ENCODE results near the gene EIF2S3B.
"Not testable (repeated sequence)": the region's sequence is repeated elsewhere in the genome, so short reads cannot be mapped to it uniquely, and the experiment has no call there.

EIF2S3B gene

DNA sequence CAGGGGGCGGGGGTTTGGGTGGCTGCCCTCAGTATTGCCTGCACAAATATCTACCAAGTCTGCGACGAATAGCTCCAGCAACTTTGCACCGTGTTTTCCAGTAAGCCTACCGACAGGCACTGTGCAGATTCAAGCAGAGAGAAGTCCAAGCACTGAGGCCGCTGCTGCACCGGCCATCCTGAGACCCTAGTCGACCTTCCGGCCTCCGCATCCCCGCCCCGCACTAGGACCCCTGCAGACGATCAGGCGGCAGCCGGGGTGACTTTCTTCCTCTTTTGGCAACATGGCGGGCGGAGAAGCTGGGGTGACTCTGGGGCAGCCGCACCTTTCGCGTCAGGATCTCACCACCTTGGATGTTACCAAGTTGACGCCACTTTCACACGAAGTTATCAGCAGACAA is at the start of gene EIF2S3B:
Gene EIF2S3B, plus strand, starts transcription at position 271 of the 400 bp plus-strand sequence. Its CDS starts 13 bp downstream, at position 284.
- no peak for DNase-seq

GRCh38 chr12:10456856-10457255 is 48.8 kb upstream of the EIF2S3B start:
- DNase-seq, result no peak

DNA sequence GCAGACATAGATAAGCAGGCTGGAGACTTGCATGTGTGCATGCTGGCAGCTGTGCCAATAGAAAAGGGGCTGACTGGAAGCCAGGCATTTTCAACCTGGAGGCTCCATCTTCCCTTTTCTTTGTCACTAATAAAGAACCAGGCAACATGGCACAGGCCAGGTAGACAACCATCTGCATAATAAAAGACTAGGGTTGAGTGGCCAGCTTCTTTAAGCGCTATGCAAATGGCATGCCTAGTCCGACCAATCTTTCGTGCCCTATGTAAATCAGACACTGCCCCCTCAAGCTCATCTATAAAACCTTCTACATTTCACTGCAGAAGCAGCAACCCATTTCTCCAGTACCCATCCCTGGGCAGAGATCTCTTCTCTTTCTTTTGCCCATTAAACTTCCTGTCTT is 47.9 kb upstream of the EIF2S3B start:
- DNase-seq, result no peak

DNA sequence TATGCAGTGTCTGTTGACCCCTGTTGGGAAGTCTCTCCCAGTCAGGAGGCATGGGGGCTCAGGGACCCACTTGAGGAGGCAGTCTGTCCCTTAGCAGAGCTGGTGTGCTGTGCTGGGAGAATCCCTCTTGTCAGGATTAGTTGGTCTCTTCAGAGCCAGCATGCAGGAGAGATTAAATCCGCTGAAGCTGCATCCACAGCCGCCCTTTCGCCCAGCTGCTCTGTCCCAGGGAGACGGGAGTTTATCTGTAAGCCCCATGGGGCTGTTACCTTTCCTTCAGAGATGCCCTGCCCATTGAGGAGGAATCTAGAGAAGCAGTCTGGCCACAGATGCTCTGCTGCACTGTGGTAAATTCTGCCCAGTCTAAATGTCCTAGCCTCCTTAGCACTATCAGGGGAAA is 39.4 kb upstream of the EIF2S3B start:
- no peak for DNase-seq

GRCh38 chr12:10469701-10470100 is 36.0 kb upstream of the EIF2S3B start:
- DNase-seq, result no peak

- not testable (repeated sequence) for DNase-seq
Observed at GRCh38 chr12:10472808-10473207, 32.9 kb upstream of the EIF2S3B start.

- not testable (repeated sequence) for DNase-seq
Observed at GRCh38 chr12:10481901-10482300, 23.8 kb upstream of the EIF2S3B start.

DNA sequence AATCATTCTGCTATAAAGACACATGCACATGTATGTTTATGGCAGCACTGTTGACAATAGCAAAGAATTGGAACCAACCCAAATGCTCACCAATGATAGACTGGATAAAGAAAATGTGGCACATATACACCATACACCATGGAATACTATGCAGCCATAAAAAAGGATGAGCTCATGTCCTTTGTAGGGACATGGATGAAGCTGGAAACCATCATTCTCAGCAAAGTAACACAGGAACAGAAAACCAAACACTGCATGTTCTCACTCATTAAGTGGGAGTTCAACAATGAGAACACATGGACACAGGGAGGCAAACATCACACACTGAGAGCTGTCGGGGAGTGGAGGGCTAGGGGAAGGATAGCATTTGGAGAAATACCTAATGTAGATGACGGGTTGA is 18.4 kb upstream of the EIF2S3B start:
- DNase-seq, result not testable (repeated sequence)

DNA sequence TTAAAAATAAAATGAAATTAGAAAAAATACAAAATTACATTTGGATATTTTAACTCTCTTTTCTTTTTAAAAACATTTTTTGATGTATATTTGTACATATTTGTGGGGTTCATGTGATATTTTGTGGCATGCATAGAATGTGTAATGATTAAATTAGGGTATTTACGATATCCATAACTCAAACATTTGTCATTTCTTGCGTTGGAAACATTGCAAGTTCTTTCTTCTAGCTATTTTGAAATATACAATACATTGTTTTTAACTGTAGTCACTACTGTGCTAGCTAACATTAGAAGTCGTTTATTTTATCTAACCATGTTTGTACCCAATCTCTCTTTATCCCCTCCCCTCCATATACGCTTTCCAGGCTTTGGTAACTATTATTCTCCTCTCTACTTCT is 13.9 kb upstream of the EIF2S3B start:
- no peak for DNase-seq

DNA sequence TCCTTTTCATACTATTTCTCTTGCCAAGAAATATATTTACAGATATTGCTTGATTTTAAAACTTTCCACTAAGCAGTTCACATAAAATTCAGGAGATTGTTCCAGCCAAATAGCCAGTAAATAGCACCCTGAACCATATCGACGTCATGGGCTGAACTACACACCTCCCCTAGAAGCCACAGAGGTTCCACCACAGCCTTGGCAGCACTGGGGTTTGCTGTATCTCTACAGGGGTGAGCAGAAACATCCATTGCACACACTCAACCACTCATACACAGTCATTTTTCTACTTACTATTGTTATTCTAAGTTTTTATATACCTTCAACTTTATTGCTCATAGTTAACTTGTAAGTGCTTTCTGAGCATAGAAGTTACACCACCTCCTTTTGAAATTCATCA is 8.1 kb upstream of the EIF2S3B start:
- no peak for DNase-seq

- no peak for DNase-seq
Observed at GRCh38 chr12:10498042-10498441, 7.6 kb upstream of the EIF2S3B start.

- no peak for DNase-seq
Observed at GRCh38 chr12:10501030-10501429, 4.7 kb upstream of the EIF2S3B start.

- no peak for DNase-seq
Observed at GRCh38 chr12:10503460-10503859, 2.2 kb upstream of the EIF2S3B start.

GRCh38 chr12:10511756-10512355 is 6.2 kb downstream of the EIF2S3B start:
- no peak for DNase-seq

GRCh38 chr12:10512798-10513197 is 7.1 kb downstream of the EIF2S3B start:
- DNase-seq, result no peak

DNA sequence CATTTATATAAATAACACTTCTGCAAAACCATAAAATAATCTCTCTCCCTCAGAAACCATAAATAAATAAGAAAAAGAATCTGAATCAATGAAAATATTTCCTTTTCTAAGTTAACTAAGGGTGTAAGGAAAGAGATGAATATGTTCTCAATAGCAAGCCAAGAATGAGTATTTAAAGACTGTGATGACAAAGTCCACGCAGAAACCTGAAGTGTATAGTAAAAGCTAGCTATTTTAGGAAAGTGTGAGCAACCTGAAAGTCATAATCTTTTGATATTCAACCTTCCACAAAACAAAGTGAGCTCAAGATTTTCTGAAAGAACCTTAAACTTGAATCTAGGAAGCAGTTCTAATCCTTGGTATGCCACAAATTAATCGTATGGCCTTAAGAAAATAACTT is 15.9 kb downstream of the EIF2S3B start:
- DNase-seq, result no peak

GRCh38 chr12:10528174-10528953 is 22.7 kb downstream of the EIF2S3B start:
- no peak for DNase-seq

DNA sequence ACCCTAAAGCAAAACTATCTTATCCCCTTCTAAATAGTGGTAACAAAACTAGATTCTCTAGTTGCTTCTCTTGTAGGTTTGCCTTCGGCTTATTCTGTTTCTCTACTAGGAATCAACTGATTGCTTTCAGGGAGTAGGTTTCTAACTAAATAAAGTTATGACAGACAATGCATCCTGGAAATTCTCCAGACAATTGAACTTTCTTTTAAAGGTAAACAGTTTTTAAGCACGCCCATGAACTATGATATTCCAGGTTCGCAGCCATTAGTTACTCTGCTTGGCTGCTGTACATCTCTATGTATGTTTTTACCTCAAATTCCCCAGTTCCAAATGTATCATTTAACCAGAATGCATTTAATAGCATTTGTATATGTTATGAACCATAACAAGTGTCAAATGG is 23.9 kb downstream of the EIF2S3B start:
- no peak for DNase-seq

DNA sequence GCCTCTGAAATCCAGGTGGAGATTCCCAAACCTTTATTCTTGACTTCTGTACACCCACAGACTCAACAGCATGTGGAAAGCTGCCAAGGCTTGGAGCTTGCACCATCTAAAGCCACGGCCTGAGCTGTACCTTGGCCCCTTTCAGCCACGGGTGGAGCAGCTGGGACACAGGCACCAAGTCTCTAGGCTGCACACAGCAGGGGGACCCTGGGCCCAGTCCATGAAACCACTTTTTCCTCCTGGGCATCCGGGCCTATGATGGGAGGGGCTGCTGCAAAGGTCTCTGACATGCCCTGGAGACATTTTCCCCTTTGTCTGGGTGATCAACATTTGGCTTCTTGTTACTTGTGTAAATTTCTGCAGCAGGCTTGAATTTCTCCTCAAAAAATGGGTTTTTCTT is 32.0 kb downstream of the EIF2S3B start:
- no peak for DNase-seq

DNA sequence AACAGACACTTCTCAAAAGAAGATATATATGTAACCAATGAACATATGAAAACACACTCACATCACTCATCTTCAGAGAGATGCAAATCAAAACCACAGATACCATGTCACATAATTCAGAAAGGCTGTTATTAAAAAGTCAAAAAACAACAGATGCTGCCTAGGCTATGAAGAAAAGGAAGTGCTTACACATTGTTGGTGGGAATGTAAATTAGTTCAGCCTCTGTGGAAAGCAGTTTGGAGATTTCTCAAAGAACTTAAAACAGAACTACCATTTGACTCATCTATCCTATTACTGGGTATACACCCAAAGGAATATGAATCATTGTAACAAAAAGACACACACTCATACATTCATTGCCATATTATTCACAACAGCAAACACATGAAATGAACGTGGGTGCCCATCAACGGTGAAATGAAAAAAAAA is 35.1 kb downstream of the EIF2S3B start:
- DNase-seq, result no peak

DNA sequence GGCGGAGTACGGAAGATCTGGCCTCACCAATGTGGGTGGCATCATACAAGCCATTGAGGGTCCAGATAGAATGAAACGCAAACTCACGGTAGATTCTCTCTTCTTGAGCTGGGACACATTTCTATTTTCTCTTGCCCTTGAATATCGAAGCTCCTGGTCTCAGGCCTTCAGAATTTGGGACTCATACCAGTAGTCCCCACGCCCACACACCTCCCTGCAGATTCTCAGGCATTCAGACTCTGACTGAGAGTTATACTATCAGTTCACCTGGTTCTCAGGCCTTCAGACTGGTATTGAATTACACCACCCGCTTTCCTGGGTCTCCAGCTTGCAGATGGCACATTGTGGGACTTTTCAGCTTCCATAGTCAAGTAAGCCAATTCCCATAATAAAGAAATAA is 37.8 kb downstream of the EIF2S3B start:
- no peak for DNase-seq

GRCh38 chr12:10551375-10551774 is 45.7 kb downstream of the EIF2S3B start:
- DNase-seq, result no peak

DNA sequence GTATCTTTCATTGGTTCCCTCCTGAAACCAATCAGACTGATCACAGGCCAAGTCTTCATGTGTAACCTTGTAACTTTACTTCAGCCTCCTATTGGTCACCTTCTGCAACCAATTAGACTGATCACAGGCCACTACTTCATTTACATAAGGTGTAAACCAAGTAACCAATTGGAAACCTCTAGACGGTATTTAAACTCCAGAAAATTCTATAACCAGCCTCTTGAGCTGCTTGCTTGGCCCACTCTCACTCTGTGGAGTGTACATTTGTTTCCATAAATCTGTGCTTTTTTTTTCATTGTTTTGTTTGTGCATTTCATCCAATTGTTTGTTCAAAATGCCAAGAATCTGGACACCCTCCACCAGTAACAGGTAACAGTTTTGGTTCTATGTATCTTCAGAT is 47.5 kb downstream of the EIF2S3B start:
- DNase-seq, result no peak

DNA sequence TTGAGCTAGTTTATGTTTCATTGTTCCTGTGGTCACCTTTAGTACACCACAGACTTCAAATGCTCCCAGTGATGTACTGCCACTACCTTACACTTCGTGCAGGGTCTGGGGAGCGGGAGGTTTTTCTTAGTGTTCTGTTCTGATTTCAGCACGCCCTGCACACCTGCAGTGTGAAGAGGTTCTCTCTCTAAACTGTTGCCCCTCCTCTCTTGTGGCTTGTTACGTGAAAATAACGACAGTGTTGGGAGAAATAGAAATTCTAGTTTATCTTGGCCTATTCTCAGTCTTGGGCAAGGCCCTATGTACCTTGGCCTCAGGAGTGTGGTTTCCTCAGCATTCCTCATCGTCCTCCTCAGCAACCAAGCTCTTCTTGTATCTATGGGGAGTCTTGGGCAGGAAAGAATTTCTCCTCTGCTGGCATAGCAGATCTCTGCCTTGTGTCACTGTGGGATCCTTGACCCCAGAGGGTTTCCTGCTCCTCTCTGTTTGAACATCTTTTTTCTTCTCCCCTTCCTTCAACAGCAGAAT is 48.6 kb downstream of the EIF2S3B start:
- DNase-seq, result no peak
